ENCODE data around the gene PHF2. TPM values are rescaled to one million over a fixed set of nuclear protein-coding genes. Genes with fewer than 3 reads are reported as not detected.

The PHF2 gene
- total and polyA plus RNA-seq, 2 donors (not counting 1 experiment from before 2014, with no cell fraction given): 11.0 to 28.8 TPM

- ATAC-seq (ENCODE audit: low read depth) (no peak), DNase-seq (no peak)
- H3K27me3 Mint-ChIP-seq: no peaks in the 10 kb centered on the region
- Histone ChIP-seq H3K27ac (ENCODE audit: low read length in 2 of 2) (no peak overlapping the region), H3K27me3 (replicated peaks in 1 of 4; ENCODE audit: control extremely low read depth in 1 of 4, control insufficient read depth in 3 of 4, insufficient read depth in 4 of 4, low read length in 3 of 4) (no peaks in the 10 kb centered on the region), H3K9me3 (ENCODE audit: control extremely low read depth in 1 of 3, control insufficient read depth in 2 of 3, insufficient read depth in 1 of 3, low read length in 2 of 3) (no peaks in the 10 kb centered on the region), H3K9ac (ENCODE audit: low read length) (no peak overlapping the region), H3K4me1 (ENCODE audit: control insufficient read depth in 2 of 2, insufficient read depth in 2 of 2, low read length in 2 of 2) (peaks cover 7 to 20% of the 10 kb centered on the region in 2 donors), H3K4me3 (ENCODE audit: control extremely low read depth in 1 of 5, extremely low read depth in 1 of 5, insufficient read depth in 1 of 5, low read depth in 2 of 5, low read length in 4 of 5) (no peak overlapping the region), H3K79me2 (ENCODE audit: control insufficient read depth, insufficient read depth, low read length) (peaks cover 84% of the 10 kb centered on the region), H4K20me1 (ENCODE audit: control insufficient read depth, insufficient read depth, low read length, poor library complexity, severe bottlenecking) (peaks cover 50% of the 10 kb centered on the region), H3K36me3 (replicated peaks in 1 of 2; ENCODE audit: control extremely low read depth in 1 of 2, control insufficient read depth in 1 of 2, extremely low read depth in 1 of 2, insufficient read depth in 2 of 2, low read length in 1 of 2) (no peaks in the 10 kb centered on the region), H2AFZ (ENCODE audit: insufficient read depth, low read depth, low read length, poor library complexity, severe bottlenecking) (no peak overlapping the region), H3K4me2 (replicated peaks; ENCODE audit: low read depth, low read length, poor library complexity, severe bottlenecking) (no peak overlapping the region)
- ChIA-PET CTCF (no interaction called here), POLR2A (no interaction called here)
- 95% methylated on average over 3 of the region's 6 CpGs for WGBS (ENCODE audit: insufficient coverage)
- no peak overlapping the region for H3K27ac Mint-ChIP-seq
- H3K4me1 Mint-ChIP-seq: peaks cover 20% of the 10 kb centered on the region
- intact Hi-C loops (cut with micrococcal nuclease): no loop called here
- H3K4me3 Mint-ChIP-seq: no peak overlapping the region
- TF ChIP-seq CTCF (IDR thresholded peaks at IDR 0.05): no peak
- TF ChIP-seq EZH2 (IDR thresholded peaks at IDR 0.05; ENCODE audit: borderline replicate concordance, insufficient read depth, low read depth, low read length, poor library complexity, severe bottlenecking): no peak
- no peaks in the 10 kb centered on the region for H3K9me3 Mint-ChIP-seq (ENCODE audit: insufficient read depth)
These were observed 40.9 kb downstream of the PHF2 start for GRCh38 chr9:93617273-93617672.

GRCh38 chr9:93619272-93619775, 42.9 kb downstream of the PHF2 start:
- Histone ChIP-seq H3K9ac (ENCODE audit: low read length) (no peak overlapping the region), H3K79me2 (ENCODE audit: control insufficient read depth, insufficient read depth, low read length) (peaks cover 86% of the 10 kb centered on the region), H3K9me3 (ENCODE audit: control extremely low read depth in 1 of 3, control insufficient read depth in 2 of 3, insufficient read depth in 1 of 3, low read length in 2 of 3) (no peaks in the 10 kb centered on the region), H3K27ac (ENCODE audit: low read length in 2 of 2) (no peak overlapping the region), H3K4me3 (ENCODE audit: control extremely low read depth in 1 of 5, extremely low read depth in 1 of 5, insufficient read depth in 1 of 5, low read depth in 2 of 5, low read length in 4 of 5) (no peak overlapping the region), H3K4me1 (ENCODE audit: control insufficient read depth in 2 of 2, insufficient read depth in 2 of 2, low read length in 2 of 2) (peaks cover 0 to 2% of the 10 kb centered on the region in 2 donors), H3K27me3 (replicated peaks in 1 of 4; ENCODE audit: control extremely low read depth in 1 of 4, control insufficient read depth in 3 of 4, insufficient read depth in 4 of 4, low read length in 3 of 4) (no peaks in the 10 kb centered on the region), H3K4me2 (replicated peaks; ENCODE audit: low read depth, low read length, poor library complexity, severe bottlenecking) (no peak overlapping the region), H4K20me1 (ENCODE audit: control insufficient read depth, insufficient read depth, low read length, poor library complexity, severe bottlenecking) (peaks cover 65% of the 10 kb centered on the region), H2AFZ (ENCODE audit: insufficient read depth, low read depth, low read length, poor library complexity, severe bottlenecking) (no peak overlapping the region), H3K36me3 (replicated peaks in 1 of 2; ENCODE audit: control extremely low read depth in 1 of 2, control insufficient read depth in 1 of 2, extremely low read depth in 1 of 2, insufficient read depth in 2 of 2, low read length in 1 of 2) (no peaks in the 10 kb centered on the region)
- Mint-ChIP-seq H3K9me3 (ENCODE audit: insufficient read depth) (no peaks in the 10 kb centered on the region), H3K4me3 (no peak overlapping the region), H3K27ac (no peak overlapping the region), H3K27me3 (no peaks in the 10 kb centered on the region), H3K4me1 (peaks cover 15% of the 10 kb centered on the region)
- WGBS (ENCODE audit: insufficient coverage): 95% methylated on average over 19 of the region's 19 CpGs
- intact Hi-C loops (cut with micrococcal nuclease): no loop called here
- POLR2A ChIA-PET: no interaction called here
- DNase-seq (no peak), ATAC-seq (ENCODE audit: low read depth) (no peak)
- TF ChIP-seq EZH2 (IDR thresholded peaks at IDR 0.05; ENCODE audit: borderline replicate concordance, insufficient read depth, low read depth, low read length, poor library complexity, severe bottlenecking) (no peak), CTCF (IDR thresholded peaks at IDR 0.05) (no peak)
- CTCF ChIA-PET: no interaction called here
